Right lobe of liver (tissue), 4 donors: Measurements from ENCODE around the gene MCM6.

ENCODE experiments used
- POLR2A ChIP-seq: fragments of 450-650 bp; IDR thresholded peaks from one replicate; pipeline ENCODE4 v1.6.1; 2017; ENCODE audit warnings: antibody characterized with exemption, mild to moderate bottlenecking
- TF ChIP-seq, protein P1 (sequence below), 4 donors: fragments of 200-600 bp in 3 of 4; fragments of 450-650 bp in 1 of 4; IDR thresholded peaks; one replicate each; pipeline versions ENCODE4 v1.5.1 to v1.8.0; 2016 to 2022; ENCODE audit warnings: antibody characterized with exemption in 4 of 4, mild to moderate bottlenecking in 2 of 4
- donor health status: DM: no; HTN: no; CAD: no.
- donor health status: DM: no; HTN: no; CAD: no.
- donor health status: DM: no; HTN: yes; CAD: no.

DNA sequence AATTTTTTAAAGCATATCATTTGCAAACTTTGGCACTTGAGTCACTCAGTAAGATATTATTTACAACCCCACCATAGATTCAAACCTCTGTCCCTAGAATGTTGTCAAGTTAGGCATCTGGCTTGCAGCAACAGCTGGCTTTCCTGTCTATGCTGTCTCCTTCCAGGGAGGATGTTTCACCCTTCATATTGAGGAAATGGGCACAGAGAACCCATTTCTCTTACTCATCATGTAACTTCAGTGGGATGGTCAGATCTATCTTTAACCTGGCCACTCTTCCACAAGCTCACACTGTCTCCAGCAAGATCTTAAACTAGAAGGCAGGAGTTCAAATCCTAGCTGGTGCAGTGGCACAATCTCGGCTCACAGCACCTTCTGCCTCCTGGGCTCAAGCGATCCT is 55.1 kb downstream of the MCM6 start:
- TF ChIP-seq, protein P1, sequence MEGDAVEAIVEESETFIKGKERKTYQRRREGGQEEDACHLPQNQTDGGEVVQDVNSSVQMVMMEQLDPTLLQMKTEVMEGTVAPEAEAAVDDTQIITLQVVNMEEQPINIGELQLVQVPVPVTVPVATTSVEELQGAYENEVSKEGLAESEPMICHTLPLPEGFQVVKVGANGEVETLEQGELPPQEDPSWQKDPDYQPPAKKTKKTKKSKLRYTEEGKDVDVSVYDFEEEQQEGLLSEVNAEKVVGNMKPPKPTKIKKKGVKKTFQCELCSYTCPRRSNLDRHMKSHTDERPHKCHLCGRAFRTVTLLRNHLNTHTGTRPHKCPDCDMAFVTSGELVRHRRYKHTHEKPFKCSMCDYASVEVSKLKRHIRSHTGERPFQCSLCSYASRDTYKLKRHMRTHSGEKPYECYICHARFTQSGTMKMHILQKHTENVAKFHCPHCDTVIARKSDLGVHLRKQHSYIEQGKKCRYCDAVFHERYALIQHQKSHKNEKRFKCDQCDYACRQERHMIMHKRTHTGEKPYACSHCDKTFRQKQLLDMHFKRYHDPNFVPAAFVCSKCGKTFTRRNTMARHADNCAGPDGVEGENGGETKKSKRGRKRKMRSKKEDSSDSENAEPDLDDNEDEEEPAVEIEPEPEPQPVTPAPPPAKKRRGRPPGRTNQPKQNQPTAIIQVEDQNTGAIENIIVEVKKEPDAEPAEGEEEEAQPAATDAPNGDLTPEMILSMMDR (IDR thresholded peaks at IDR 0.05) = no peak
- no peak for TF ChIP-seq POLR2A
